ENCODE data around the gene NRM. TPM values are rescaled to one million over a fixed set of nuclear protein-coding genes. Genes with fewer than 3 reads are reported as not detected.
"Not testable (repeated sequence)": the region's sequence is repeated elsewhere in the genome, so short reads cannot be mapped to it uniquely, and the experiment has no call there.

Gene NRM
- total and polyA plus RNA-seq, 2 of the 13 experiments (the other 11 are each of a cell fraction or from before 2014, with no cell fraction given), result 12.5 to 16.0 TPM

DNA sequence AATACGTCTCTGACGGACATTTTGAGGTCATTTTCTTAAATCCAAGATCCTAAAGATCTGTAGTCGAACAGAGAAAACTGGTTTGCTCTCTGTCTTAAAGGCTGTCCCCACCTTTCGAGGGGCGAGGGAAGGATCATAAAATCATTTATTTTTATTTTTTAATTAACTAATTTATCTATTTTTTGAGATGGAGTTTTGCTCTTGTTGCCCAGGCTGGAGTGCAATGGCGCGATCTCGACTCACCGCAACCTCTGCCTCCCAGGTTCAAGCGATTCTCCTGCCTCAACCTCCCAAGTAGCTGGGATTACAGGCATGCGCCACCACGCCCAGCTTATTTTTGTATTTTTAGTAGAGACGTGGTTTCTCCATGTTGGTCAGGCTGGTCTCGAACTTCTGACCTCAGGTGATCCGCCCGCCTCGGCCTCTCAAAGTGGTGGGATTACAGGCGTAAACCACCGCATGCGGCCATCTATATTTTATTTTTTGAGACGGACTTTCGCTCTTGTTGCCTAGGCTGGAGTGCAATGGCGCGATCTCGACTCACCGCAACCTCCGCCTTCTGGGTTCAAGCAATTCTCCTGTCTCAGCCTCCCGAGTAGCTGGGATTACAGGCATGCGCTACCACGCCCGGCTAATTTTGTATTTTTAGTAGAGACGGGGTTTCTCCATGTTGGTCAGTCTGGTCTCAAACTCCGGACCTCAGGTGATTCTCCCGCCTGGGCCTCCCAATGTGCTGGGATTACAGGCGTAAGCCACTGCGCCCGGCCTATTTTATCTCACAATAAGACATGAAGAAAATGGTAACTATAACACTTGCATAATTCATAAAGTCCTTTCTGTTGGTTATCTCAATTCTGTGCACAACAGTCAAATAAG lies 27.3 kb upstream of the NRM start:
- Histone ChIP-seq H3K4me2 (ENCODE audit: low read depth, low read length) (peak overlapping the region; percentile 96), H3K27ac (ENCODE audit: extremely low read length, insufficient read depth, low read length) (peak overlapping the region; percentile 94), H4K20me1 (ENCODE audit: insufficient read depth, low read length) (peaks cover 17% of the 10 kb centered on the region), H3K4me3 (replicated peaks in 1 of 3; ENCODE audit: insufficient read depth in 1 of 3, low read depth in 2 of 3, low read length in 3 of 3) (peak overlapping the region; percentile 68 to 84 (median 76)), H3K79me2 (ENCODE audit: insufficient read depth, low read length) (peaks cover 37% of the 10 kb centered on the region), H3K36me3 (replicated peaks in 1 of 2; ENCODE audit: control insufficient read depth in 1 of 2, insufficient read depth in 2 of 2, low read length in 2 of 2) (peaks cover 8 to 20% of the 10 kb centered on the region in 2 experiments), H3K9ac (ENCODE audit: insufficient read depth, low read depth, low read length) (peak overlapping the region; percentile 89), H3K4me1 (ENCODE audit: insufficient read depth, low read length) (peaks cover 45% of the 10 kb centered on the region)
- 81% methylated on average over 37 of the region's 37 CpGs for WGBS (ENCODE audit: low lambda C conversion rate)
- in situ Hi-C loops (cut with HindIII; ENCODE audit: extremely low pct_ligation_motif_present, low pct_unique_long_range_greater_than_20kb); H3K9me3 ChIP-seq (ENCODE audit: low read length); H2AFZ ChIP-seq (ENCODE audit: low read length); H3K27me3 ChIP-seq (ENCODE audit: control insufficient read depth in 1 of 2, insufficient read depth in 2 of 2, low read length in 2 of 2); ATAC-seq; CTCF ChIA-PET (ENCODE audit: low intra/inter-chr PET ratio, low total read pairs); DNase-seq (ENCODE audit: low spot score); FAIRE-seq: not testable (repeated sequence)
- intact Hi-C loops (cut with micrococcal nuclease; ENCODE audit: unreplicated experiment), result loop anchor here (1.0 to 2.0 kb wide), 2 partner anchors 39 to 161 kb away; partner anchors contain the start of genes GNL1 and PRR3
- POLR2A ChIA-PET, result interaction anchor here (0.7 to 2.9 kb wide), 29 partner anchors 8 to 196 kb away, joined by 3 to 50 read pairs (median 7); partner anchors contain the start of genes DDR1, DHX16, FLOT1 and IER3
- TSS peak; percentile 39 for BruUV-seq (replicated peaks)
- TF ChIP-seq AHR (CRISPR knock-in tag; IDR thresholded peaks at IDR 0.05) (peak; percentile 29; the same call in 1 of the 2 replicates), ZSCAN20 (CRISPR knock-in tag; IDR thresholded peaks at IDR 0.05; ENCODE audit: borderline replicate concordance) (0 out of 2 replicates have a peak, but pooled peaks have one; percentile 6), NR2F1 (CRISPR knock-in tag; IDR thresholded peaks at IDR 0.05) (0 out of 4 replicates have a peak, but pooled peaks of 1 of the 2 experiments have one; percentile 8), PRPF4 (IDR thresholded peaks at IDR 0.05; ENCODE audit: low read depth, low read length, poor library complexity, severe bottlenecking) (peak; percentile 30), ZNF564 (CRISPR knock-in tag; IDR thresholded peaks at IDR 0.05) (peak; percentile 8; the same call in 1 of the 2 replicates), ZNF446 (CRISPR knock-in tag; IDR thresholded peaks at IDR 0.05) (peak; percentile 78; the same call in 1 of the 2 replicates), ZNF234 (CRISPR knock-in tag; conservative IDR thresholded peaks at IDR 0.05) (peak; percentile 54; the same call in 1 of the 2 replicates), HNRNPL (IDR thresholded peaks at IDR 0.05; ENCODE audit: low read depth, low read length) (0 out of 2 replicates have a peak, but pooled peaks have one; percentile 11)
- TF ChIP-seq, protein P1, sequence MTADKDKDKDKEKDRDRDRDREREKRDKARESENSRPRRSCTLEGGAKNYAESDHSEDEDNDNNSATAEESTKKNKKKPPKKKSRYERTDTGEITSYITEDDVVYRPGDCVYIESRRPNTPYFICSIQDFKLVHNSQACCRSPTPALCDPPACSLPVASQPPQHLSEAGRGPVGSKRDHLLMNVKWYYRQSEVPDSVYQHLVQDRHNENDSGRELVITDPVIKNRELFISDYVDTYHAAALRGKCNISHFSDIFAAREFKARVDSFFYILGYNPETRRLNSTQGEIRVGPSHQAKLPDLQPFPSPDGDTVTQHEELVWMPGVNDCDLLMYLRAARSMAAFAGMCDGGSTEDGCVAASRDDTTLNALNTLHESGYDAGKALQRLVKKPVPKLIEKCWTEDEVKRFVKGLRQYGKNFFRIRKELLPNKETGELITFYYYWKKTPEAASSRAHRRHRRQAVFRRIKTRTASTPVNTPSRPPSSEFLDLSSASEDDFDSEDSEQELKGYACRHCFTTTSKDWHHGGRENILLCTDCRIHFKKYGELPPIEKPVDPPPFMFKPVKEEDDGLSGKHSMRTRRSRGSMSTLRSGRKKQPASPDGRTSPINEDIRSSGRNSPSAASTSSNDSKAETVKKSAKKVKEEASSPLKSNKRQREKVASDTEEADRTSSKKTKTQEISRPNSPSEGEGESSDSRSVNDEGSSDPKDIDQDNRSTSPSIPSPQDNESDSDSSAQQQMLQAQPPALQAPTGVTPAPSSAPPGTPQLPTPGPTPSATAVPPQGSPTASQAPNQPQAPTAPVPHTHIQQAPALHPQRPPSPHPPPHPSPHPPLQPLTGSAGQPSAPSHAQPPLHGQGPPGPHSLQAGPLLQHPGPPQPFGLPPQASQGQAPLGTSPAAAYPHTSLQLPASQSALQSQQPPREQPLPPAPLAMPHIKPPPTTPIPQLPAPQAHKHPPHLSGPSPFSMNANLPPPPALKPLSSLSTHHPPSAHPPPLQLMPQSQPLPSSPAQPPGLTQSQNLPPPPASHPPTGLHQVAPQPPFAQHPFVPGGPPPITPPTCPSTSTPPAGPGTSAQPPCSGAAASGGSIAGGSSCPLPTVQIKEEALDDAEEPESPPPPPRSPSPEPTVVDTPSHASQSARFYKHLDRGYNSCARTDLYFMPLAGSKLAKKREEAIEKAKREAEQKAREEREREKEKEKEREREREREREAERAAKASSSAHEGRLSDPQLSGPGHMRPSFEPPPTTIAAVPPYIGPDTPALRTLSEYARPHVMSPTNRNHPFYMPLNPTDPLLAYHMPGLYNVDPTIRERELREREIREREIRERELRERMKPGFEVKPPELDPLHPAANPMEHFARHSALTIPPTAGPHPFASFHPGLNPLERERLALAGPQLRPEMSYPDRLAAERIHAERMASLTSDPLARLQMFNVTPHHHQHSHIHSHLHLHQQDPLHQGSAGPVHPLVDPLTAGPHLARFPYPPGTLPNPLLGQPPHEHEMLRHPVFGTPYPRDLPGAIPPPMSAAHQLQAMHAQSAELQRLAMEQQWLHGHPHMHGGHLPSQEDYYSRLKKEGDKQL (CRISPR knock-in tag; IDR thresholded peaks at IDR 0.05; ENCODE audit: low read depth), result peak; percentile 7; the same call in 1 of the 2 replicates
- TF ChIP-seq, protein P2, sequence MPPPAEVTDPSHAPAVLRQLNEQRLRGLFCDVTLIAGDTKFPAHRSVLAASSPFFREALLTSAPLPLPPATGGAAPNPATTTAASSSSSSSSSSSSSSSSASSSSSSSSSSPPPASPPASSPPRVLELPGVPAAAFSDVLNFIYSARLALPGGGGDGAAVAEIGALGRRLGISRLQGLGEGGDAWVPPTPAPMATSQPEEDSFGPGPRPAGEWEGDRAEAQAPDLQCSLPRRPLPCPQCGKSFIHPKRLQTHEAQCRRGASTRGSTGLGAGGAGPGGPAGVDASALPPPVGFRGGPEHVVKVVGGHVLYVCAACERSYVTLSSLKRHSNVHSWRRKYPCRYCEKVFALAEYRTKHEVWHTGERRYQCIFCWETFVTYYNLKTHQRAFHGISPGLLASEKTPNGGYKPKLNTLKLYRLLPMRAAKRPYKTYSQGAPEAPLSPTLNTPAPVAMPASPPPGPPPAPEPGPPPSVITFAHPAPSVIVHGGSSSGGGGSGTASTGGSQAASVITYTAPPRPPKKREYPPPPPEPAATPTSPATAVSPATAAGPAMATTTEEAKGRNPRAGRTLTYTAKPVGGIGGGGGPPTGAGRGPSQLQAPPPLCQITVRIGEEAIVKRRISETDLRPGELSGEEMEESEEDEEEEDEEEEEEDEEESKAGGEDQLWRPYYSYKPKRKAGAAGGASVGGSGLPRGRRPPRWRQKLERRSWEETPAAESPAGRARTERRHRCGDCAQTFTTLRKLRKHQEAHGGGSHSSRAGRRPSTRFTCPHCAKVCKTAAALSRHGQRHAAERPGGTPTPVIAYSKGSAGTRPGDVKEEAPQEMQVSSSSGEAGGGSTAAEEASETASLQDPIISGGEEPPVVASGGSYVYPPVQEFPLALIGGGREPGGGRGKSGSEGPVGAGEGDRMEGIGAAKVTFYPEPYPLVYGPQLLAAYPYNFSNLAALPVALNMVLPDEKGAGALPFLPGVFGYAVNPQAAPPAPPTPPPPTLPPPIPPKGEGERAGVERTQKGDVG (CRISPR knock-in tag; IDR thresholded peaks at IDR 0.05; ENCODE audit: borderline replicate concordance), result peak; percentile 43; the same call in 1 of the 2 replicates

All from HepG2 (cell line).